LNCAP (cell line): Measurements from ENCODE around the gene PHC3.

Experiments
- TF ChIP-seq, protein P1 (sequence below): fragments of 450-650 bp; IDR thresholded peaks from 2 replicates; pipeline ENCODE4 v1.5.1; 2017; ENCODE audit warnings: mild to moderate bottlenecking

The PHC3 gene

GRCh38 chr3:170154569-170155143 is 26.9 kb downstream of the PHC3 start:
- TF ChIP-seq, protein P1, sequence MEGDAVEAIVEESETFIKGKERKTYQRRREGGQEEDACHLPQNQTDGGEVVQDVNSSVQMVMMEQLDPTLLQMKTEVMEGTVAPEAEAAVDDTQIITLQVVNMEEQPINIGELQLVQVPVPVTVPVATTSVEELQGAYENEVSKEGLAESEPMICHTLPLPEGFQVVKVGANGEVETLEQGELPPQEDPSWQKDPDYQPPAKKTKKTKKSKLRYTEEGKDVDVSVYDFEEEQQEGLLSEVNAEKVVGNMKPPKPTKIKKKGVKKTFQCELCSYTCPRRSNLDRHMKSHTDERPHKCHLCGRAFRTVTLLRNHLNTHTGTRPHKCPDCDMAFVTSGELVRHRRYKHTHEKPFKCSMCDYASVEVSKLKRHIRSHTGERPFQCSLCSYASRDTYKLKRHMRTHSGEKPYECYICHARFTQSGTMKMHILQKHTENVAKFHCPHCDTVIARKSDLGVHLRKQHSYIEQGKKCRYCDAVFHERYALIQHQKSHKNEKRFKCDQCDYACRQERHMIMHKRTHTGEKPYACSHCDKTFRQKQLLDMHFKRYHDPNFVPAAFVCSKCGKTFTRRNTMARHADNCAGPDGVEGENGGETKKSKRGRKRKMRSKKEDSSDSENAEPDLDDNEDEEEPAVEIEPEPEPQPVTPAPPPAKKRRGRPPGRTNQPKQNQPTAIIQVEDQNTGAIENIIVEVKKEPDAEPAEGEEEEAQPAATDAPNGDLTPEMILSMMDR, result no peak

- TF ChIP-seq, protein P1, result no peak
Observed at GRCh38 chr3:170154084-170154483, 27.4 kb downstream of the PHC3 start.

- TF ChIP-seq, protein P1, result no peak
Observed at GRCh38 chr3:170151536-170151935, 30.0 kb downstream of the PHC3 start.

- TF ChIP-seq, protein P1, result no peak
Observed at GRCh38 chr3:170149016-170149415, 32.5 kb downstream of the PHC3 start.

DNA sequence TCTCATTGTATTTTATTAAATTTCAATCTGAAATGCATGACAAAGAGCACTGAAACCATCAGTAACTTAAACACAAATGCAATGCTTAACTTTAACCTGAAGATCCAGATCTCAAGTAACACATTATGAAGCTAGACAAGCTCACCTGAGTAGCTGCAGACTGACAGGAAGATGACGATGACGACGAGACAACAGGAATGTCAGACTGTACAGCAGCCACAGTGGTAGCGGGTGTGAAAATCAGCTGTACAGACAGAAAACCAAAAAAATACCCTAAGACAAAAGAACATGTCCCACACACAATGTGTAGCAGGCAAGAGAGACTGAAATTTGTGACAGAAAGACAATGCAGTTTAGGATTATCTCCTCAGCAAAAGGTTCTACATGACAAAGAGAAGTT is 36.3 kb downstream of the PHC3 start:
- TF ChIP-seq, protein P1, result no peak

DNA sequence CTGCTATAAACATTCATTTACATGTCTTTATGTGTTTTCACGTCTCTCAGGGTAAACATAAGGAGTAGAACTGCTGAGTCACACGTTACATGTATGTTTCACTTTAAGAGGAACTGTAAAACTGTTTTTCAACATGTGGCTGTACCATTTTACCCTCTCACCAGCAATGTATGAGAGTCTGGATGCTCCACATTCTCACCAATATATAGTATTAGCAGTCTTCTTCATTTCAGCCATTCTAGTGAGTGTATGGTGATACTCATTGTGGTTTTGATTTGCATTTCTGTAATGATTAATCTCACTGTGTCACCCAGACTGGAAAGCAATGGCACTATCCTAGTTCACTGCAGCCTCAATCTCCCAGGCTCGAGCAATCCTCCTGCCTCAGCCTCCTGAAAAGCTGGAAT is 37.1 kb downstream of the PHC3 start:
- TF ChIP-seq, protein P1, result no peak

DNA sequence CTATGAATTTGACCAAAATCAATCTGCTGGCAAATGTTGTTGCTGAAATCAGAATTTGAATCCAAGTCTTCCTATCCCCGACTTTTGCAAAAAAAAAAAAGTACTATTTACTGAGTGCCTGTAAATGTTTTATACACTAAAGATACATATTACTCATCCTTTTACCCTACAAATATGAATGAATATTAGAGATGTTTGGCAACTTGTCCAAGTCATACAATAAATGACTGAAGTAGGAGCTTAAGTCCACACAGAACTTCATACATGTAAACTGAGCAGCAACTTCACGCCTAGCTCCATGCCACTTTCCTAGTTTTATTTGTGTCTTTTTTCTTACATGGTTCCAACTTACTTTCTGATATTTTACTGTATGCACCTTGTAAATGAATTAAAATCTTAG is 39.2 kb downstream of the PHC3 start:
- TF ChIP-seq, protein P1, result no peak

GRCh38 chr3:170137986-170138385 is 43.5 kb downstream of the PHC3 start:
- TF ChIP-seq, protein P1, result no peak
